Stimulated activated naive CD8-positive, alpha-beta T cell treated with anti-CD3 and anti-CD28 coated beads, Interleukin-15, amount 100 ng/mL, for 72 hours (primary cell): ENCODE measurements around the gene SFSWAP.

Experiments used
- ATAC-seq: fragments of 150-1000 bp; cut with Tn5 transposase; 2 replicates; pipeline ENCODE4 v1.10.0; 2021; ENCODE audit warnings: mild to moderate bottlenecking, moderate library complexity
- DNase-seq, 2 donors: peaks; one replicate each; pipeline ENCODE4 v3.0.0; 2021 to 2022
- H3K27ac Mint-ChIP-seq, 2 donors: one replicate each; pipeline ENCODE4 v1.8.0; 2022; ENCODE audit warnings: mild to moderate bottlenecking in 2 of 2, mixed read lengths in 2 of 2, moderate library complexity in 2 of 2
- H3K27me3 Mint-ChIP-seq: one replicate; pipeline ENCODE4 v1.8.0; 2022; ENCODE audit warnings: mixed read lengths
- H3K4me1 Mint-ChIP-seq: one replicate; pipeline ENCODE4 v1.8.0; 2022; ENCODE audit warnings: mild to moderate bottlenecking, mixed read lengths
- H3K4me3 Mint-ChIP-seq, 2 donors: one replicate each; pipeline ENCODE4 v1.8.0; 2022; ENCODE audit warnings: mild to moderate bottlenecking in 2 of 2, mixed read lengths in 2 of 2, moderate library complexity in 1 of 2
- H3K9me3 Mint-ChIP-seq, 2 donors: one replicate each; pipeline ENCODE4 v1.8.0; 2022; ENCODE audit warnings: mixed read lengths in 2 of 2

The SFSWAP gene

GRCh38 chr12:131841547-131841946 is 130.7 kb downstream of the SFSWAP start:
- Mint-ChIP-seq H3K27me3 (no peaks in the 10 kb centered on the region), H3K4me1 (no peaks in the 10 kb centered on the region), H3K4me3 (no peak overlapping the region), H3K27ac (no peak overlapping the region), H3K9me3 (no peaks in the 10 kb centered on the region)
- no peak for DNase-seq
- ATAC-seq: no peak

DNA sequence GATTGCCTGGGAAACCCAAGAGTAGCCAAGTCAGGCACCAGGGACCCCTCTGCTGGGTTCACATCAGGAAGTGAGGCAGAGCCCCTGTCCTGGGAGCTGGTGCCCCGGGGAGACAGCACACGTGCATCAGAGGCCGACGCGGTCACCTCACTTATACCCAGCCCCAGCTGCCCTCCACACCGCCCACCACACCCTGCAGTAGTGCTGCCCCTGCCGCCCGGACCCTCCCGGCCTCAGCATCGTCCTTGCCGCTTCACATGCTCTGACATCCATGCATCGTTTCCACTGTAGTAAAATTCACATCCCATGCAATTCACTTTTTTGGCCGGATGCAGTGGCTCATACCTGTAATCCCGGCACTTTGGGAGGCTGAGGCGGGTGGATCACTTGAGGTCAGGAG is 131.3 kb downstream of the SFSWAP start:
- ATAC-seq: no peak
- Mint-ChIP-seq H3K4me1 (no peaks in the 10 kb centered on the region), H3K27me3 (no peaks in the 10 kb centered on the region), H3K9me3 (no peaks in the 10 kb centered on the region), H3K4me3 (no peak overlapping the region), H3K27ac (no peak overlapping the region)
- DNase-seq: no peak

DNA sequence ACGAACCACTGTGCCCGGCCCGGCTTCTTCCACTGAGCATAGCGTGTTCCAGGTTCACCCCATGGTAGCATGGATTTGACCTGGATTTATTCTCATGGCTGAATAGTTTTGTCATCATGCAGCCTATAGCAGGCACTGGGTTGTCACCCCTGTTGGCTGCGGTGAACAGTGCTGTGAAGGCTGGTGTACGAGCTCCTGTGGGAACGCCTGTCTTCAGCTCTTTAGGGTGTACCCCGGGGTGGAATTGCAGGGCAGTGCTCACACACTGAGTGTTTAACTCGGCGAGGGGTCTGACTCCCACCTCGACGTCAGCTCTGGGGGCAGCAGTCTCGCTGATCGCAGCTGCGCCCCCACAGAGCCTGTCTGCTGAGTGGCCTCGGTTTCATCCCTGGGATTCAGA is 132.6 kb downstream of the SFSWAP start:
- Mint-ChIP-seq H3K27ac (no peak overlapping the region), H3K27me3 (no peaks in the 10 kb centered on the region), H3K4me3 (no peak overlapping the region), H3K4me1 (no peaks in the 10 kb centered on the region), H3K9me3 (no peaks in the 10 kb centered on the region)
- ATAC-seq: no peak
- no peak for DNase-seq

- DNase-seq (no peak), ATAC-seq (no peak)
- Mint-ChIP-seq H3K4me3 (no peak overlapping the region), H3K27ac (no peak overlapping the region), H3K27me3 (no peaks in the 10 kb centered on the region), H3K4me1 (no peaks in the 10 kb centered on the region), H3K9me3 (no peaks in the 10 kb centered on the region)
These were observed 133.2 kb downstream of the SFSWAP start for GRCh38 chr12:131844140-131844539.

- H3K27ac Mint-ChIP-seq: no peak overlapping the region
- H3K9me3 Mint-ChIP-seq: no peaks in the 10 kb centered on the region
- no peaks in the 10 kb centered on the region for H3K27me3 Mint-ChIP-seq
- H3K4me3 Mint-ChIP-seq: no peak overlapping the region
- no peak for DNase-seq
- H3K4me1 Mint-ChIP-seq: no peaks in the 10 kb centered on the region
- peak; percentile 3 for ATAC-seq
These were observed 133.8 kb downstream of the SFSWAP start for GRCh38 chr12:131844656-131845055.

DNA sequence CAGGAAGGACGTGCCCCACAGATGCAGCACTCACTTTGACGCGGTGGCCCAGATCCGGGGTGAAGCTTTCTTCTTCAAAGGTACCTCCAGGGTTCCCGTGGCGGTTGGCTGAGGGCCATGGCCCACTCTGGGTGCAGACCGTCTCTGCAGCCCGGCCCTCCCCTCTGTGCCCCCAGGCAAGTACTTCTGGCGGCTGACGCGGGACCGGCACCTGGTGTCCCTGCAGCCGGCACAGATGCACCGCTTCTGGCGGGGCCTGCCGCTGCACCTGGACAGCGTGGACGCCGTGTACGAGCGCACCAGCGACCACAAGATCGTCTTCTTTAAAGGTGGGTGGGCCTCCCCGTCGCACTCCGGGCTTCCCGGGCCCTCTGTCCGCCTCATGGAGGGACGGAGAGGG is 134.2 kb downstream of the SFSWAP start:
- H3K4me3 Mint-ChIP-seq: no peak overlapping the region
- H3K9me3 Mint-ChIP-seq: no peaks in the 10 kb centered on the region
- ATAC-seq (peak; percentile 11), DNase-seq (no peak)
- no peaks in the 10 kb centered on the region for H3K27me3 Mint-ChIP-seq
- H3K27ac Mint-ChIP-seq: no peak overlapping the region
- no peaks in the 10 kb centered on the region for H3K4me1 Mint-ChIP-seq

DNA sequence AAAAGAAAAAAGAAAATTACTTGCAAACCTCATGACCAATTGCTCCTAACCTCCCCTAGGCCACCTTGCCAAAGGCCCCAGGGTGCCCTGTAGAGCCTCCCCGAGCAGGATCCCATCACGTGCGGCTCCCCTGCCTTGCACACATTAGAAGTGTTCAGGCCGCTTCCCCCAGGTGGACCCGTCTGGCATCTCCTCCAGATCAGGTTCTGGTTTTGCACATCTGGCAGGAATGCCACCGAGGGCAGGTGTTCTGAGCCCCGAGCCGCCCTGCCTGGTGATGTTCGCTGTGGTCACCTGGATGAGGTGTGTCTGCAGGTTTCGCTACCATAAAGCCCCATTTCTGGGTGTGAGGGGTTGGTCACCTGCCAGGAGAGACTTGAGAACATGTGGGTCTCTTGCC is 136.6 kb downstream of the SFSWAP start:
- Mint-ChIP-seq H3K4me3 (no peak overlapping the region), H3K27ac (no peak overlapping the region), H3K27me3 (no peaks in the 10 kb centered on the region), H3K4me1 (no peaks in the 10 kb centered on the region), H3K9me3 (no peaks in the 10 kb centered on the region)
- ATAC-seq: no peak
- no peak for DNase-seq

DNA sequence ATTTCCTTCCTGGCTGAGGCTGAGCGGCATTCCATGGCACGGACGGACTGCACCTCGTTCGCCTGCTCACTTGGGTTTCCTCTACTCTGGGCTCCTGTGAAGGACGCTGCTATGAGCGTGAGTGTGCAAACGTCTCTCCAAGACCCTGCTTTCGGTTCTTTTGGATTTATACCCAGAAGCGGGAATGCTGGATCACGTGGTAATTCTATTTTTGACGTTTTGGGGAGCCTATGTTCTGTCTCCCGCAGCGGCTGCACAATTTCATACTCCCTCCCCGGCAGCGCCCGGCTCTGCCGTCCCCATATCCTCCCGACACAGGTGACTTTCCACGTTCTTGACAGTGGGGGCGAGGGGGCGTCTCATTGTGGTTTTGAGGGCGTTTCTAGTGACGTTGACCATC is 137.9 kb downstream of the SFSWAP start:
- no peak for DNase-seq
- H3K27ac Mint-ChIP-seq: no peak overlapping the region
- H3K27me3 Mint-ChIP-seq: no peaks in the 10 kb centered on the region

More for the DNA sequence above, 137.9 kb downstream of the SFSWAP start:
- H3K9me3 Mint-ChIP-seq: no peaks in the 10 kb centered on the region
- no peak overlapping the region for H3K4me3 Mint-ChIP-seq
- no peak for ATAC-seq
- H3K4me1 Mint-ChIP-seq: peaks cover 6% of the 10 kb centered on the region
